DMS53 (cell line): ENCODE measurements around the gene TCERG1L.

ENCODE experiments used
- DNase-seq: peaks from one replicate; lab custom pipeline; 2025; lab: John Stamatoyannopoulos, UW

TCERG1L gene

DNA sequence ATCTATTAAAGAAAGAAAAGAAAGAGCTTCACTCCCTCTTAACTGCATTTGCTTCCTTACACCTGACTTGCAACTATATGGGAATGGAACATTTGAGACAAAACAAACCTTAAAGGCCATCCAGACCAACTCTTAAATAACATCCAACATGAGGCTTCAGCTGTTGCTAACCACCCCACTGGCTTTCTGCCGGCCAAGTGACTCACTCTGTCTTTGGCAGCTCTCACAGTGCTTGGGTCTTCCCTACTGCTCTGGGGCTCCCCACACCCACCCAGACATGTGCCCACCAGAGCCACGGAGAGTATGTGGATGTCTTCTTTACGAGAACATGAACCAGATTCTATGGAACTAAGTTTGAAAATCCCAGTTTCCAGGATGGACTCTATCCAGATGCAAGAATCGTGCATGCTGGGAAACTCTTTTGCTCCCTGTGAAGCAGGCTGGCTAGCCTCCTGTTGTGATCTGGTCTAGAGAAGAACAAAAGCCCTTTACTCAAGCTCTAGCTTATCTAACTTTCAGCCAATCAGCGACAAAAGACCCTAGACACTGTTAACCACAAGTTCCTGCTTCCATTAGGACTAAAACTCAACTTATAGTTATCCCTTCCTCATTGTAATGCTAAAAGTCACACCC, 245.7 kb downstream of the TCERG1L start:
- DNase-seq, result no peak

DNA sequence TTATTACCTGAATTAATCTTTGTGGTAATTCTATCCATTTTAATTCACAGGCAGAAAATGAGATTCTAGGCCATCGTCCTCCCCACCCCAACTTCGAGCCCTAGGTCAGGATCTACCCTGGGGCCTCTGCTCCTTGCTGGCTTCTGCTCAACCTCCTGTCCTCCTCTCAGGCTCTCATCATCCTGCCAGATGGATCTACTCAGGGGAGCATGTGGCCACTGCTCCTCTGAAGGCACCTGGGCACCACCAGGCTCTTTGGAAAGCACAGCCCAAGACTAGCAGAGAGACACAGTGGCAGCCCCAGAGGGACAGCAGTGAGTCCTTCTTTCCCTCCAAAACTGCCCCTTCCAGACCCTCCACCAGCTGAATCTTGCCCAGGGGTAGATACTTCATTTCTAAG, 248.2 kb downstream of the TCERG1L start:
- no peak for DNase-seq

DNA sequence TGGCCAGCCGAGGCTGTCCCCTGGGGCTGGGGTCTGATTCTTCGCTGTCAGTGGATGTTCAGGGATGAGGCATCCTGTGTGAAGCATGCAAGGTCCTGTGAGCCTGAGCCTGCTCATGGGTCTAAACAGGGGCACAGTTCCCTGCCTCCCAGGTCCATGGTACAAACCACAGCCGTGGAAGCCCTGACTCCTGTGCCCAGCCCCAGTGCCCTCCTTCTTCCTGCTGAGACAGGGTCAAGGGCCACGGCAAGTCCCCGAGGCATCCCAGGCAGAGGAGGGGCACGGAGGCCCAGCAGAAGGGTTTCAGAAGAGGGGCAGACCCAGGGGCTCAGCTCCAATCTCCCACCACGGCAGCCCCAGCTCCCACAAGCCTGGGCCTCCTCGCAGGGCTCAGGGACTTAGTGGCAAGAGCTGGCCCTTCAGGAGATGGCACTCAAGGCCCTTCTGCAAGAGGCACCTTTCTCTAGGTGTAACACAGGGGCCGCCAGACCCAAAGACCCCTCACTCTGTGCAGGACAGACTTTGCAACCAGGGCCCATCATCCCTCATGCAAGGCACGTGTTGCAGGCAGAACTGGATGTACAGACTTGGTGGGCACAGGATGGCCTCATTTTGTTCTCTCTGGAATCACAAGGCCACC, 248.8 kb downstream of the TCERG1L start:
- no peak for DNase-seq

GRCh38 chr10:131061216-131061615, 250.3 kb downstream of the TCERG1L start:
- no peak for DNase-seq

GRCh38 chr10:131059881-131060280, 251.6 kb downstream of the TCERG1L start:
- no peak for DNase-seq

GRCh38 chr10:131058799-131059198, 252.7 kb downstream of the TCERG1L start:
- no peak for DNase-seq

GRCh38 chr10:131056781-131057180, 254.7 kb downstream of the TCERG1L start:
- no peak for DNase-seq

DNA sequence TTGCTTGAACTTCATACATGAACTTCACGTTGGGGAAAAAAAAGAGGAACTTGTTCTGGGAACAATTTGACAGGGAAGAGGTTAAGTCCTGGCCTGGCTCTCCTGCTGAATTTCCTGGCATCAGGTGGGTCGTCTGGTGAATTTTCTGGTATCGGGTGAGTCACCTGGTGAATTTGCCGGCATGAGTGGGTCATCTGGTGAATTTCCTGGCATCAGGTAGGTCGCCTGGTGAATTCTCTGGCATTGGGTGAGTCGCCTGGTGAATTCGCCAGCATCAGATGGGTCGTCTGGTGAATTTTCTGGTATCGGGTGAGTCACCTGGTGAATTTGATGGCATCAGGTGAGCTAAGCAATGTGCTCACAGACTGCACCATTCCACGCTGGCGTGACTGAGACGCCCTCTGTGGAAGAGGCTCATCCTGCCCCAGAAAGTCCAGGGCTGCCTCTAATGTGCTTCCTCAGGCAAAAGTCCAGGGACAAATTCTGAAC, 255.4 kb downstream of the TCERG1L start:
- no peak for DNase-seq

DNA sequence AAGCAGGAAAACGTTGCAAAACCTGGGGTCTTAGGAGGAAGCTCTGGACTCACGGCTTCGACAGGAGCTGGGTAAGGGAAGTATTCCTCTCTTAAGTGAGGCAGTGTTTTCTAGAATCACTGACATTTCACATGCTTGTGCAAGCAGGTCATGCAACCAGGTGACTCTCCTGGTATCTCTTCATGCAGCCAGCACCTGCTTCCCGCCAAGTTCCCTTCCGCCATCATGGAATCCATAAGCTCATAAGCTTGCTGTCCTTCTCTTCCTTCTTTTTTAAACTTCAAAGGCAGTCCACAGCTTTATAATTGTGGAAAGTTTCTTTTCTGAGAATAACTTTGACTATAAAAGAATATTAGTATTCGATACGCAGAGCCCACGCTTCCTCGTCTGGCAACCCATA, 256.1 kb downstream of the TCERG1L start:
- no peak for DNase-seq

- no peak for DNase-seq
Observed at GRCh38 chr10:131053192-131053591, 258.3 kb downstream of the TCERG1L start.

- DNase-seq, result no peak
Observed at GRCh38 chr10:131050162-131050766, 261.3 kb downstream of the TCERG1L start.

GRCh38 chr10:131049016-131049415, 262.5 kb downstream of the TCERG1L start:
- no peak for DNase-seq

DNA sequence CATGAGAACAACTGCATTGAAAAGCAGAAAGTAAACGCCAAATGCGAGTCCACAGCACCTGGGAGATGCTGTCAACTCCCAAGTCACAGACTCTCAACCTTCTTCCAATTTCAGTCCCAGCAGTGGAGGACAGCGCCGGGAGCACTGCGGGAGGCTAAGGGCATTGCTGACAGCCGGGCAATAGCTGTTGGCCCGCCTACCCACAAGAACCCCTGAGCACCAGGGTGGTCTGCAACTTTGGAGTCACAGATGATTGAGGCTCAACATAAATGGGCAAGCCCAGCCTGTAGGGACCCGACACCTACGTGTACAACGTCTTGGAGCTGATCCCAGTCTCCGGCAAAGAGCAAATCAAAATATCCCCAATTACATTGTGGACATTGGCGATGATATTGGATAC, 262.9 kb downstream of the TCERG1L start:
- DNase-seq, result no peak

DNA sequence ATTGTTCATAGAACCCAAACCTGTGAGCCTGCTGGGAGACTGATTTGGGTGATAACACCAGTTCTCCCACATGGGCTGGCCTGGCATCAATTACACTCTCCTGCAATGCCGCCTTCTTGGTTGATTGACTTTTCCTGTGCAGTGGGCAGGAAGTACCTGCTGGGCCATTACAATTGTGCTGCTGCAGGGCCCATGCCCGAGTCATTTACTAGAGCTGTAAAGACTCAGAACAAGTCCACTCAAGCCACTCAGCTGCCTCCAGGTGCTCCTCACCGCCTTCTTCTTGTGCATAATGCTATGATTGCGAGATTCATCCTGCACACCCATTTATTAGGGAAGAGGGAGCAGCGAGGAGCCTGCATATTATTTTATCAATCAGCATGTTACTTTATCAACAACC, 264.0 kb downstream of the TCERG1L start:
- no peak for DNase-seq

DNA sequence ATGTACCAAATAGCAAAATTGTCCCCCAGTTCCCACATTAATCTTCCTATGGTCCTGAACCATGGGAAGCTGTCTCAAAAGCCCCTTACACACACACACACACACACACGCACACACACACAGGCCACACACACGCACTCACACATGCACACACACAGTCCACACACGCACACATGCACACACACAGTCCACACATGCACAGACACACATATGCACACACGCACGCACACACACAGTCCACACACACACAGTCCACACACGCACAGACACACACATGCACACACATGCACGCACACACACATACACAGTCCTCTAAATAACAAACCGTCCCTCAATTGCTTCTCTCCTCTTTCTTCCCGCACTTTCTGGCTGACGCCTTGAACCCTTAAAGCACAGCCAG, 265.3 kb downstream of the TCERG1L start:
- no peak for DNase-seq

DNA sequence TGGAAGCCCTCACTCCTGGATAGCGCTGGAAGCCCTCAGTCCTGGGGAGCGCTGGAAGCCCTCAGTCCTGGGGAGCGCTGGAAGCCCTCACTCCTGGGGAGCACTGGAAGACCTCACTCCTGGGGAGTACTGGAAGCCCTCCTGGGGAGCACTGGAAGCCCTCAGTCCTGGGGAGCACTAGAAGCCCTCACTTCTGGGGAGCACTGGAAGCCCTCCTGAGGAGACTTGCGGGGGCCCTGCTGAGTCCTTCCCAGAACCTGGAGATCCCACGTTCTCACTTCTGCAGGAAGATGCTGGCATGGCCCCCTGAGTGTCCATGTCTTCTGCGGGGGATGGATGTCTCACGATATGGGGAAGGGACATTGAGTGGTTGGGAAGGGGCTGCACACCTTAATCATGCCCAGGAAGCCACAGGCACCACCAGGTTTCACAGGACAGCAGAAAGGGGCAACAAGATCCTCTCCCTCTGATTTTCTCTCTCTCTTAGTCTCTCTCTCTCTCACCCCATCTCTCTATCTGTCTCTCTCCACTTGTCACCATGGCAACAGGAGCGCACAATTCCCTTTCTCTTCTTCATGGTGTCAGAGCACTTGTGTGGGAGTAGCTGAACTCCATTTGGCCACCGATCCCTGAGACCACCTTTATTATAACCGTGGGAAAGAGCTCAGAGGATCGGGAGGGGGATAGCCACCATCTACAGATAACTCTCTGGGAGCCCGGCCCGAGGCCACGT, 267.0 kb downstream of the TCERG1L start:
- peak; percentile 4 for DNase-seq

DNA sequence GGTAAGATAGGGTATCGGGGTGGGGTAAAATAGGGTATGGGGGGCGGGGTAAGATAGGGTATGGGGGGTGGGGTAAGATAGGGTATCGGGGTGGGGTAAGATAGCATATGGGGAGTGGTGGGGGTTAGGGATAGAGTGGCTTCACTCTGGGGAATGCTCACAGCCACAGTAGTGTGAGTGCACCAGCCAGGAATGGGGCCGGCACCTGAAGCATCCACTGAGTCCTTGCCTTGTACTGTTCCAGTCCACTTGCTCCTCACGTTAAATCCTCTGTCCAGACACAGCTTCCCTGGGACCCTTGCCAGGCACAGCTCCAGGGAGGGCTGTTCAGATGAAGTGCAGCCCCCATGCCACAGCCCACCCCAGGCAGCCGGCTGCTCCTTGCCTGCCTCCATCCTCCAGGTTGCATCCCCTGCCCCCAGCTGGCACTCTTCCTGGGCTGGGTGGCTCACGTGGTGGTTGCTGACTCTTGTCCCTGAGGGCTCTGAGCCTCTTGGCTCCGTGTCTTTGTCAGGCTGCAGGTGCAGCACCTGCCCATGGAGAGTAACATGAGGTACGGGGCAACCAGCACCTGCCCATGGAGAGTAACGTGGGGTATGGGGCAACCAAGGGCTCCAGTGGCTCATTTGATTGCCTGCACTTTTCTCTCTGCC, 268.4 kb downstream of the TCERG1L start:
- no peak for DNase-seq
